Activated naive CD4-positive, alpha-beta T cell treated with anti-CD3 and anti-CD28 coated beads, Interleukin-2, amount 50 U/mL, for 24 hours (primary cell): ENCODE measurements around the gene MRRF.
A peak's percentile ranks its signal among the peaks of the same experiment; 100 is the strongest.

Experiments
- H3K27ac Mint-ChIP-seq: one replicate; pipeline ENCODE4 v1.8.0; 2021; ENCODE audit warnings: mild to moderate bottlenecking, mixed read lengths
- H3K27me3 Mint-ChIP-seq: one replicate; pipeline ENCODE4 v1.8.0; 2021; ENCODE audit warnings: mixed read lengths
- H3K36me3 Mint-ChIP-seq: one replicate; pipeline ENCODE4 v1.8.0; 2021; ENCODE audit warnings: mixed read lengths
- H3K4me1 Mint-ChIP-seq: one replicate; pipeline ENCODE4 v1.8.0; 2021; ENCODE audit warnings: mixed read lengths
- H3K4me3 Mint-ChIP-seq: one replicate; pipeline ENCODE4 v1.8.0; 2021; ENCODE audit warnings: mild to moderate bottlenecking, mixed read lengths
- H3K9me3 Mint-ChIP-seq: one replicate; pipeline ENCODE4 v1.8.0; 2021; ENCODE audit warnings: mixed read lengths

The MRRF gene

GRCh38 chr9:122264360-122265148, at the start of gene MRRF, which contains the start of gene RBM18:
TSS of gene MRRF (plus strand) at chr9:122264882. CDS start at chr9:122270892, 6,010 bp downstream.
TSS of gene RBM18 (minus strand) at chr9:122264840. CDS start at chr9:122261492, 3,348 bp downstream.
- Mint-ChIP-seq H3K27me3 (no peaks in the 10 kb centered on the region), H3K36me3 (peaks cover 3% of the 10 kb centered on the region), H3K4me1 (peaks cover 64% of the 10 kb centered on the region), H3K27ac (peak within 1 kb of the TSS; percentile 99), H3K9me3 (no peaks in the 10 kb centered on the region), H3K4me3 (peak within 1 kb of the TSS; percentile 99)

- peaks cover 31% of the 10 kb centered on the region for H3K4me1 Mint-ChIP-seq
- H3K27ac Mint-ChIP-seq = no peak overlapping the region
- H3K36me3 Mint-ChIP-seq = no peaks in the 10 kb centered on the region
- no peak overlapping the region for H3K4me3 Mint-ChIP-seq
- no peaks in the 10 kb centered on the region for H3K9me3 Mint-ChIP-seq
- peaks cover 61% of the 10 kb centered on the region for H3K27me3 Mint-ChIP-seq
Measured at GRCh38 chr9:122215663-122216062, 49.0 kb upstream of the MRRF start.

- H3K9me3 Mint-ChIP-seq = no peaks in the 10 kb centered on the region
- peaks cover 31% of the 10 kb centered on the region for H3K4me1 Mint-ChIP-seq
- no peak overlapping the region for H3K4me3 Mint-ChIP-seq
- H3K27me3 Mint-ChIP-seq = peaks cover 61% of the 10 kb centered on the region
- no peak overlapping the region for H3K27ac Mint-ChIP-seq
- no peaks in the 10 kb centered on the region for H3K36me3 Mint-ChIP-seq
Measured at GRCh38 chr9:122216138-122216797, 48.4 kb upstream of the MRRF start.

- H3K27me3 Mint-ChIP-seq = peaks cover 61% of the 10 kb centered on the region
- no peak overlapping the region for H3K27ac Mint-ChIP-seq
- H3K4me3 Mint-ChIP-seq = no peak overlapping the region
- H3K4me1 Mint-ChIP-seq = peaks cover 31% of the 10 kb centered on the region
- H3K9me3 Mint-ChIP-seq = no peaks in the 10 kb centered on the region
- H3K36me3 Mint-ChIP-seq = no peaks in the 10 kb centered on the region
Measured at GRCh38 chr9:122216798-122217418, 47.8 kb upstream of the MRRF start.

GRCh38 chr9:122217640-122218039, 47.0 kb upstream of the MRRF start:
- Mint-ChIP-seq H3K4me1 (peaks cover 31% of the 10 kb centered on the region), H3K9me3 (no peaks in the 10 kb centered on the region), H3K36me3 (no peaks in the 10 kb centered on the region), H3K4me3 (no peak overlapping the region), H3K27ac (no peak overlapping the region), H3K27me3 (peaks cover 60% of the 10 kb centered on the region)

- Mint-ChIP-seq H3K36me3 (no peaks in the 10 kb centered on the region), H3K9me3 (no peaks in the 10 kb centered on the region), H3K27me3 (peaks cover 59% of the 10 kb centered on the region), H3K4me3 (peak overlapping the region; percentile 58), H3K4me1 (peaks cover 30% of the 10 kb centered on the region), H3K27ac (no peak overlapping the region)
Measured at GRCh38 chr9:122218071-122218934, 46.4 kb upstream of the MRRF start.

- H3K9me3 Mint-ChIP-seq = no peaks in the 10 kb centered on the region
- H3K27me3 Mint-ChIP-seq = peaks cover 60% of the 10 kb centered on the region
- no peak overlapping the region for H3K27ac Mint-ChIP-seq
- H3K36me3 Mint-ChIP-seq = no peaks in the 10 kb centered on the region
- peaks cover 29% of the 10 kb centered on the region for H3K4me1 Mint-ChIP-seq
- H3K4me3 Mint-ChIP-seq = peak overlapping the region; percentile 58
Measured at GRCh38 chr9:122218935-122219855, 45.5 kb upstream of the MRRF start.

GRCh38 chr9:122219856-122220672, 44.6 kb upstream of the MRRF start:
- Mint-ChIP-seq H3K27me3 (peaks cover 61% of the 10 kb centered on the region), H3K27ac (no peak overlapping the region), H3K4me1 (peaks cover 29% of the 10 kb centered on the region), H3K4me3 (no peak overlapping the region), H3K36me3 (no peaks in the 10 kb centered on the region), H3K9me3 (no peaks in the 10 kb centered on the region)

GRCh38 chr9:122220673-122221182, 44.0 kb upstream of the MRRF start:
- H3K36me3 Mint-ChIP-seq = no peaks in the 10 kb centered on the region
- no peak overlapping the region for H3K27ac Mint-ChIP-seq
- H3K27me3 Mint-ChIP-seq = peaks cover 57% of the 10 kb centered on the region
- H3K4me1 Mint-ChIP-seq = peaks cover 29% of the 10 kb centered on the region
- H3K4me3 Mint-ChIP-seq = no peak overlapping the region
- no peaks in the 10 kb centered on the region for H3K9me3 Mint-ChIP-seq

- Mint-ChIP-seq H3K9me3 (no peaks in the 10 kb centered on the region), H3K27me3 (peaks cover 58% of the 10 kb centered on the region), H3K36me3 (no peaks in the 10 kb centered on the region), H3K27ac (no peak overlapping the region), H3K4me1 (peaks cover 29% of the 10 kb centered on the region), H3K4me3 (no peak overlapping the region)
Measured at GRCh38 chr9:122221183-122221811, 43.4 kb upstream of the MRRF start.

GRCh38 chr9:122222791-122223190, 41.9 kb upstream of the MRRF start:
- Mint-ChIP-seq H3K4me1 (peaks cover 31% of the 10 kb centered on the region), H3K36me3 (no peaks in the 10 kb centered on the region), H3K27ac (no peak overlapping the region), H3K4me3 (no peak overlapping the region), H3K9me3 (no peaks in the 10 kb centered on the region), H3K27me3 (peaks cover 58% of the 10 kb centered on the region)

GRCh38 chr9:122223435-122223834, 41.2 kb upstream of the MRRF start:
- no peaks in the 10 kb centered on the region for H3K36me3 Mint-ChIP-seq
- H3K9me3 Mint-ChIP-seq = no peaks in the 10 kb centered on the region
- H3K27ac Mint-ChIP-seq = no peak overlapping the region
- H3K4me1 Mint-ChIP-seq = peaks cover 25% of the 10 kb centered on the region
- H3K27me3 Mint-ChIP-seq = peaks cover 53% of the 10 kb centered on the region
- H3K4me3 Mint-ChIP-seq = no peak overlapping the region
